Sciatic nerve (tissue), 2 donors: Measurements from ENCODE around the gene MED8. TPM values are rescaled to one million over a fixed set of nuclear protein-coding genes. Genes with fewer than 3 reads are reported as not detected.
A peak's percentile ranks its signal among the peaks of the same experiment; 100 is the strongest.
"Not testable (repeated sequence)": the region's sequence is repeated elsewhere in the genome, so short reads cannot be mapped to it uniquely, and the experiment has no call there.

Experiments used
- ATAC-seq: fragments of 200-7000 bp; cut with Tn5 transposase; one replicate; pipeline ENCODE4 v1.9.1; 2020; ENCODE audit warnings: mild to moderate bottlenecking, moderate library complexity
- DNase-seq: peaks from one replicate; pipeline ENCODE4 v3.0.0-alpha.2; 2020; ENCODE audit warnings: low spot score
- intact Hi-C: fragments of 100-400 bp; cut with DNase I; formaldehyde crosslinking; loops from one replicate; pipeline ENCODE4 v1.14.2; 2022
- total RNA-seq: library from RNA; stranded (reverse); fragmentation: NEBNext Ultra II Directional; extraction: Animal tissue kit (Norgen Biotek cat#: 25700); gene quantifications from one replicate; pipeline ENCODE4 v1.2.1, GENCODE V29; 2021
- donor health status: DM: no; HTN: no; CAD: no.
- donor health status: DM: no; HTN: no; CAD: no.

Gene MED8
- total RNA-seq, 1 donor from 2014 or later = 30.8 TPM

DNA sequence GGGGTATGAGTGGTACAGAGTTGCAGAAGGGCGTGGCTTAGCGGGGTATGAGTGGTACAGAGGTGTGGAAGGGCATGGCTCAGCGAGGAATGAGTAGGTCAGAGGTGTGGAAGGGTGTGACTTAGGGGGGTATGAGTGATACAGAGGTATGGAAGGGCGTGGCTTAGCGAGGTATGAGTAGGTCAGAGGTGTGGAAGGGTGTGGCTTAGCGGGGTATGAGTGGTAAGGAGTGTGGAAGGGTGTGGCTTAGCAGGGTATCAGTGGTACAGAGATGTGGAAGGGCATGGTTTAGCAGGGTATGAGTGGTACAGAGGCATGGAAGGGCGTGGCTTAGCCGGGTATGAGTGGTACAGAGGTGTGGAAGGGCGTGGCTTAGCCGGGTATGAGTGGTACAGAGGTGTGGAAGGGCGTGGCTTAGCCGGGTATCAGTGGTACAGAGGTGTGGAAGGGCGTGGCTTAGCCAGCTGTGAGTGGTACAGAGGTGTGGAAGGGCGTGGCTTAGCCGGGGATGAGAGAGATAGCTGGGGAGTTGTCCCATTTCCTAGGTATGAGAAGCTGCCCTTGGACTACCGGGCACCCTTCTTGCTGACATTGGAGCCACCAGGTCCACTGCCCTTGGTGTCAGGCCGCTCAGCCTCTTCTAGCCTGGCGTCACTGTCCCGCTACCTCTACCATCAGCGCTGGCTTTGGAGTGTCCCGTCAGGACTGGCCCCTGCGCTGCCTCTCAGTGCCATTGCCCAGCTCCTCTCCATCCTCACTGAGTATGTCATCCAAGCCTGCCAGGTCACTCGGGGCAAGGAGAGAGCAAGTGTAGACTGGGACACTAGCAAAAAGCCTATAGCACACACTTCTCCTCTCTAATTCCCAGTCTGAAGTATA lies 34.3 kb upstream of the MED8 start:
- intact Hi-C loops = no loop called here
- no peak for ATAC-seq

DNA sequence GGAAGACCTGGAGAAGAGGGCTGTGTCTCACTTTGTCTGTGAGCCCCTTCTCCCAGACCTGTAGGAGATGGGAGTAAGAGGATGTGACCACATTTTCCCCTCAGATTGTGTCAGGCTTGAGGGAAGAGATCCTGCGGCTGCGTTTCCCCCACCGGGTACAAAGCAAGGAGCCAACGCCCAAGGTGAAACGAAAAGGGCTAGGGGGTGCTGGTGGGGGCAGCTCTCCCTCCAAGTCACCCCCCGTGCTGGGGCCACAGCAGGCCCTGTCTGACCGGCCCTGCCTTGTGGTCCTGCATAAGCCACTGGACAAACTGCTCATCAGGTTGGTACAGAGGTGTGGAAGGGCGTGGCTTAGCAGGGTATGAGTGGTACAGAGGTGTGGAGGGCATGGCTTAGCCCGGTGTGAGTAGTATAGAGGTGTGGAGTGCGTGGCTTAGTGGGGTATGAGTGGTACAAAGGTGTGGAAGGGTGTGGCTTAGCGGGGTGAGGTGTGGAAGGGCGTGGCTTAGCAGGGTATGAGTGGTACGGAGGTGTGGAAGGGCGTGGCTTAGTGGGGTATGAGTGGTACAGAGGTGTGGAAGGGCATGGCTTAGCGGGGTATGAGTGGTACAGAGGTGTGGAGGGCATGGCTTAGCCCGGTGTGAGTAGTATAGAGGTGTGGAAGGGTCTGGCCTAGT lies 33.5 kb upstream of the MED8 start:
- ATAC-seq (no peak), DNase-seq (no peak)
- intact Hi-C loops = no loop called here

More for the DNA sequence above, 34.3 kb upstream of the MED8 start:
- no peak for DNase-seq

DNA sequence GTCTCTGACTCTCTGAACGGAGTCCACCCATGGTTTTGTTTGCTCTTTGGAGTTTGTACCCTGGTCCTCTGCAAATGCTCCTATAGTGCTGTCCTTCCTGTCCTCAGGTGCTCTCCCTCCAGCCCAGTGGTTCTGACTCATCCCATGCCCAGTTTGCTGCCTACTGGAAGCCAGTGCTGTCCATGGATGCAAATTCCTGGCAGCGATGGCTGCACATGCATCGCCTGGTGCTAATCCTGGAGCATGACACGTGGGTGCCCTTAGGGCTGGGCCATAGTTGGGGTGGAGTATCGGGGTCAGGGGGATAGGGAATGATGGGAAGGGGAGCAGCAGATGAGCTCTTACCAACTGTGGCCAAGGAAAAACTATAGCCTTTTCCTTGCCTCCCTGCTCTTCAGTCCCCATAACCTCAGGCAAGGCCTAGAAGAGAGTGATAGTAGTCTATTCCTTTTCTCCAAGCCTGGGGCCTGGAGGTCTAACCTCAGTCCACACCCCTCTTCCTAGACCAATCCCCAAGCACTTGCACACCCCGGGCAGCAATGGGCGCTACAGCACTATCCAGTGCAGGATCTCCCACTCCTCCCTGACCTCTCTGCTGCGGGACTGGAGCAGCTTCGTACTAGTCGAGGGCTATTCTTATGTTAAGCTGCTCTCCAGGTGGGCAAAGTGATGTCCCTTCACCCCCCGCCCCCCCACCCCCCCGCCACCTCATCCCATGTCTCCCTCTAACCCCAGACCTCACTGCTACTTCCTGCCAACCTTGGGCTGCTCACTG lies 32.6 kb upstream of the MED8 start:
- intact Hi-C loops = no loop called here
- DNase-seq (no peak), ATAC-seq (no peak)

DNA sequence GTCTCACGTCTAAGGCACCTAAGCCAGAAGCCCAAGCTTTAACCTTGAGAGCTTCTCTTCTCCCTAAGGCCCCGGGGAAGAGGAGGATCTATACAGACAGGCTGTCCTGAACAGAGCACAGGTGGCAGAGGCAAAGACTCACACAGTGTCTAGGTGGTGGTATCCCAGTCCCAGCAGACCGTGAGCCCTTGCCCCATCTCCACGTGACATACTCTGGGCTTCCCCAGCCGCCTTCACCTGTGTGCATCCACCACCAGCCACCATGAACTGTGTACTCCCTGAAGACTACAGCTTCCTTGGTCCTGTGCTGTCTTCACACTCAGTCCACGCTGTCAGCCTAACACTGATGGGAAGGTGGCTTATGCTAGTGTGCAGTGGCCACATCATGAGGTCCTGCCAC lies 31.8 kb upstream of the MED8 start:
- DNase-seq = no peak
- intact Hi-C loops = no loop called here
- ATAC-seq = no peak

DNA sequence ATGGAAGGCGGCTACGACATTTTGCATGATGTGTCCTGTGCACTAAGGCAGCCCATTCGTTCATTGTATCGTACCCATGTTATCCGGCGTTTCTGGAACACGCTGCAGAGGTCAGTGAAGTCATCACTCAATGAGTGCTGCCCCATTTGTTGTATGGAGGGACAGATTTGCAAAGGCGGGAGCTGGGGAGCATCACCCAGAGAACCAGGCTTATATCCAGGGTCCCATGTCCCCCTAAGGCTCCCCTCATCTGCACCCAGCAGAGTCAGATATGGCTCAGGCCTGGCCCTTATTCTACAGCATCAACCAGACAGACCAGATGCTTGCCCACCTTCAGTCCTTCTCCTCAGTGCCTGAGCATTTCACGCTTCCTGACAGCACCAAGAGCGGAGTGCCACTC lies 31.3 kb upstream of the MED8 start:
- ATAC-seq (no peak), DNase-seq (no peak)
- intact Hi-C loops = no loop called here

DNA sequence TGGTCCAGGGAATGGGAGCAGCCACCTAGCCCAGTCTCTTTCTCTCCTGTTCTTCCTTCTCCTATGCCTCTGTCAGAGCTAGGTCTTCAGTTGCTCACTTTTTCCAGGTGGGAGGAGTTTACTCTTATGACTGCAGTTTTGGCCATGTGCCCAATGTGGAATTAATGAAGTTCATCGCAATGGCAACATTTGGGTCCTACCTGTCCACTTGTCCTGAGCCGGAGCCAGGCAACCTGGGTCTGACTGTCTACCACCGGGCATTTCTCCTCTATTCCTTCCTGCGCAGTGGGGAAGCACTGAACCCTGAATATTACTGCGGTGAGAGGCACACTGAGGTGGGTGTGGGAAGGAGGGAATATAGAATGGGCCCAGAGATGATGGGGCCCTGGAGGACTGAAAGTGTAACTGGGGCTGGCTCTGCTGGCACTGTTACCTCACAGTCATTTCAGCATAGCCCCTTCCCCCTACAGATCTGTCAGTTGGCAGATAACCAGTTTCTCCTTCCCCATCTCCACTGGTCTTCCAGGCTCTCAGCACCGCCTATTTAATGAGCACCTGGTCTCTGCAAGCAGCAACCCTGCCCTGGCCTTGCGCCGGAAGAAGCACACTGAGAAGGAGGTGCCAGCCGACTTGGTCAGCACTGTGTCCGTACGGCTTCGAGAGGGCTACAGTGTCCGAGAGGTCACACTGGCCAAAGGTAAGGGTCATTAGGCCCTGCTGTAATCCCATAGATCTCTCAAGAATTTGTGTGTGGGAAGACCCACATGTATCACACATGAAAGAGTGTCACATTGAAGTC lies 30.2 kb upstream of the MED8 start:
- DNase-seq = no peak
- intact Hi-C loops = no loop called here

DNA sequence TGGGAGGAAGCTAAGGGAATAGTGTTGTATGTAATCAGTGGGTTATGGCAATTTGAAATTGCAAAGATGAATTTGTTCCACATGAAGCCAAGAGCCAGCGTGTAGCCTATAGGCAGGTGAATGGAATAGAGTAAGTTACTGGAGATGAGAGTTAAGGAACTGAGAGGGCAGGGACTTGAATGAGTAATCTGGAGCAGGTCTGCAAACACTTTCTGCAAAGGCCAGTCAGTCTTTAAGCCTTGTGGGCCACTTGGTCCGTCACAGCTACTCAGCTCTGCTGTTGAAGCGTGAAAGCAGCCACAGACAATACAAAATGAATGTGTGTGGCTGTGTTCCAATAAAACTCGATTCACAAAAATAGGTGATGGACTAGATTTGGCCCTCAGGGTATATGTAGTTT lies 29.3 kb upstream of the MED8 start:
- intact Hi-C loops = no loop called here
- DNase-seq = no peak
- no peak for ATAC-seq

More for the DNA sequence above, 30.2 kb upstream of the MED8 start:
- ATAC-seq = no peak

DNA sequence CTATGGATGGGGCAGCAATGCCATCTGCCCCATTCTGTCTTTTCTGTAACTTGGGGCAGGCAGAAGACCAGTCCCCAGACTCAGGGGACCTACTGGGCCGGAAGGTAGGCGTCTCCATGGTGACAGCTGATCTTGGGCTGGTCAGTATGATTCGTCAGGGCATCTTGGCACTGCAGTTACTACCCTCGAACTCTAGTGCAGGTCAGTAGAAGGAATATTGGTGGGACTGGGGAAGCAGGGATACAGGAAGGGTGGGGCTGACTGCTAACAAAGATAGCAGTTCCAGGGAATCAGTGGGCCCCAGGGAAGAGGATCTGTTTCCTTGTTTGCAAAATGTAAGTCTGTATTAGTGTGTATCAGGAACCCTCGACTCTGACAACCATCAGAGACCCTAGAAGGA lies 26.3 kb upstream of the MED8 start:
- DNase-seq = no peak
- intact Hi-C loops = no loop called here
- ATAC-seq = no peak

DNA sequence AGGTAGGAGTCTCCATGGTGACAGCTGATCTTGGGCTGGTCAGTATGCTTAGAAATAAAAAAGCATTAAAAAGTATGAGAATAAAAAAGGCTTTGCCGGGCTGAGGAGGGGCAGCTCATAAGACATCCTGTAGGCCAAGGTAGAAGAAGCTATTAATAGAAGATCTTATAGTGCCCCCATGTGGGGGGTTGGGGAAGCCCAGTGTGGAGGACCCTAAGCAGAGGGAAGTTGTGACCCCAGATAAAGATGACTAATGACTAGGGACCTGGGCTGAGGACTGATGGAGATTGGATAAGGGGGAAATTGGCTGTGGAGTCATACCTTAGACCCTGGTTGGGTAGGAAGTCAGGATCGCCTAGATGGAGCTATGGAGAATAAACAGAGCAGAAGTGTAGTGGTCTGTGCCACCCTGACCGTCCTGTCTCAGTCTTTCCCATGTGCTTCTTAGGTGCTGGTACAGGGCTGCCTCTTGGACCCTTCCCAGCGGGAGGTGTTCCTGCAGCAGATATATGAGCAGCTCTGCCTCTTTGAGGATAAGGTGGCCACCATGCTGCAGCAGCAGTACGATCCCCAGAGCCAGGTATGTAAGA lies 25.1 kb upstream of the MED8 start:
- intact Hi-C loops = loop anchor here (5.0 kb wide), 1 partner anchor 187 kb away; no protein-coding TSS in a partner anchor
- DNase-seq (no peak), ATAC-seq (peak; percentile 87)

DNA sequence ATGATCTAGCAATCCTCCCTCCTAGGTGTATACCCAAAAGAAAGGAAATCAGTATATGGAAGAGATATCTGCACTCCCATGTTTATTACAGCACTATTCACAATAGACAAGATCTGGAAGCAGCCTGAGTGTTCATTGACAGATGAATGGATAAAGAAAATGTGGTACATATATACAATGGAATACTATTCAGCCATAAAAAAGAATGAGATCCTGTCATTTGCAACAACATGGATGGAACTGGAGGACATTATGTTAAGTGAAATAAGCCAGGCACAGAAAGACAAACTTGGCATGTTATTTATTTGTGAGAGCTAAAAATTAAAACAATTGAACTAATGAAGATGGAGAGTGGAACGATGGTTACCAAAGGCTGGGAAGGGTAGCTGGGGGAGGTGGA lies 23.8 kb upstream of the MED8 start:
- DNase-seq, ATAC-seq: not testable (repeated sequence)
- intact Hi-C loops = loop anchor here (5.0 kb wide), 1 partner anchor 186 kb away; no protein-coding TSS in a partner anchor

DNA sequence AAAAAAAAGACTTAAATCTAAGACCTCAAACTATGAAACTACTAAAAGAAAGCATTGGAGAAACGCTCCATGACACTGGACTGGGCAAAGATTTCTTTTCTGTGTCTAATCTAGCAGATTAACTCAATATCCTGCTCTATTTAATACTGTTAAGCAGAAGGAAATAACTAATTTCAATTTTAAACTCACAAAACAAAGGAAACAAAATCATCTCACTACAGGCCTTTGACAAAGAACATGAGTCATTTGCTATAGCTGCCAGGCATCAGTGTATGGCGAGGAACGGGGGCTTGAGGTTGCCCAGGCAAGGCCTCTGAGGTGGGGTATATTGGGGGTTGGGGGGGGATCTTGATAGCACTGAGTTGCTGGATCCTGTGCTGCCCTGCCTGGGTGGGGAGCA lies 21.0 kb upstream of the MED8 start:
- intact Hi-C loops = loop anchor here (5.0 kb wide), 1 partner anchor 183 kb away; no protein-coding TSS in a partner anchor
- DNase-seq = no peak
- no peak for ATAC-seq

DNA sequence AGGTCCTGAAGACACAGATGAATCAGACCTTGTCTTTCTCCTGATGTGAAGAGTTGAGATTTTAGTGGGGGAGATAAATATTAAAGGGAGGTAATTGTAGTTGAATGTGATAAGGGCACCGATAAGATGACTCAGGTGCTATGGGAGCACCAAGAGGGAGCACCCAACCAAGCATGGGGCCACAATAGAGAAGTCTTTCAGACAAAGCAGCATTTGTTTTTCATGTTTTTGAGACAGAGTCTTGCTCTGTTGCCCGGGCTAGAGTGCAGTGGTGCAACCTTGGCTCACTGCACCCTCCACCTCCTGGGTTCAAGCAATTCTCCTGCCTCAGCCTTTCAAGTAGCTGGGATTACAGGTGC lies 16.3 kb upstream of the MED8 start:
- ATAC-seq (no peak), DNase-seq (no peak)
- intact Hi-C loops = no loop called here

DNA sequence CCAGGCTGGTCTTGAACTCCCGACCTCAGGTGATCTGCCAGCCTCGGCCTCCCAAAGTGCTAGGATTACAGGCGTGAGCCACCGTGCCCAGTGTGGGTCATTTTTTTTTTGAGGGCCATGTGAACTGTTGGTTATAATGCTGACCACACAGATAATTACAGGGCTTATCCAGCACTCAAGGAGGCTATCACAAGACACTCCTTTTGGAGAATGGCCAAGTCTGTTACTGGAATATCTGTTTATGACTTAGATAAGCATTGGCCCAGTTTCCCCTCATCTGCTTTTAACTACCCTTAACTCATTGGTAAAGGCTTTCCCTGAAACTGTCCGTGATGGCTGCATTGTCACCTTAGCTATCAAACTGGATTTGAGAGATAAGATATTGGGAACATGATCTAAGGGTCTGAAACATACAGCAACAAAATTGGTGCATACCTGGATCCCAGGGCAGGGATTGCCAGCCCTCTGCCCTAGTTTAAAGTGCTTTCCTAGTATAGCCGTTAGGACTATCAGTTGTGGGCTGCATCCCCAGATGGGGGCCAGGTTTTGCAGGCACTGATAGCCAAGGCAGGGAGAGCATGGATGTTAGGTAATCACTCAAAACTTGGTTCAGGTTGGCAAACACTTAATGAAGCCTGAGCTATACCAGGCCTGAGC lies 15.7 kb upstream of the MED8 start:
- DNase-seq (no peak), ATAC-seq (peak; percentile 44)
- intact Hi-C loops = no loop called here

DNA sequence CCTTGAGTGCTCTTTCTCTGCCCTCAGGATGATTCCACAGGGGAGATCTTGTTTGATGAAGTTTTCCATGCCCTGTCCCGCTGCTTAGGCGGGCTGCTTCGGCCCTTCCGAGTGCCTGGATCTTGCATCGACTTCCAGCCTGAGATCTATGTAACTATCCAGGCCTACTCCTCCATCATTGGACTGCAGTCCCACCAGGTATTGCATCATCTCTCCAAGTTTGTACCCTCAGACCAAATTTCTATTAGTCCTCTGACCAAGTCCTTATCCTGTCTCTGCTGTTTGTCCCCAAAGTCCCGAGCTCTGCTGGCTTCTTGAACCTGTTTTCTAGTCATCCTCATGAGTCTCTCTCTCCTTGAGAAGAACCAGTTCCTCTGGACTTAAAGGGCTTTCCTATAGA lies 14.8 kb upstream of the MED8 start:
- ATAC-seq (no peak), DNase-seq (no peak)
- intact Hi-C loops = no loop called here

DNA sequence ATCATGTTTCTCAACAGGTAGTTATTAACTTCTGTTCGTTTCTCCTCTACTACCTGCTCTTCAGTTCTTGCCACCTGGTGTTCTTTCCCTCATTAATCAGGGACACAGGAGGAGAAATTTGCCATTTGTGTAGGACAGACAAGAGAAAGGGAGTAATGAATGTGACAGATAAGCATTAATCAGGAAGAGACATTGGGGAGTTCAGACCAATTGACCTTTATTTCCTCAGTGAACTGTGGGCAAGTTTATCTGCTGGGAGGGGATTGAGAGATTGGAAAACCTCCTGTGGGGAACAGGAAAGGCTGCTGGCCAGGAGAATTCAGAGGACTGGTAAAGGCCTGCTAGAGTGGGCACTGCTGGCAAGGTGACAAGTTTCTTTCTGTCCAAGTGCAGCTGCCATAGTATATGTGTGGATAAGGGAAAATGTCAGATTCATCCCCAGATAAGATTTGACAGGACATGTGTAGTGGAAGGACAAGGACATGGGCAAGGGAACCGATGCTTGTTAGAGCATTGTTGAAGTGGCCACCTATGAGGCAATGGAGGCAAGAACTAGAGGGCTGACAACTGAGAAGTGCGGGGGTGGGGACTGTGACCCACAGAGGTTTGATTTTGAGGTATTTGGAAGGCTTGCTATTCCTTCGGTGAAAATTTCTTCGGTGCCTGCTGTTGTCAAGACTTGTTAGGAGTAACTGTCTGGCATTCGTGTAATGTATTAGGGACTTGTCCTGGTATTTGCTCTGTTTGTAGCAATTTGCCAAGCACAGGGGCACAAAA lies 12.7 kb upstream of the MED8 start:
- intact Hi-C loops = no loop called here

DNA sequence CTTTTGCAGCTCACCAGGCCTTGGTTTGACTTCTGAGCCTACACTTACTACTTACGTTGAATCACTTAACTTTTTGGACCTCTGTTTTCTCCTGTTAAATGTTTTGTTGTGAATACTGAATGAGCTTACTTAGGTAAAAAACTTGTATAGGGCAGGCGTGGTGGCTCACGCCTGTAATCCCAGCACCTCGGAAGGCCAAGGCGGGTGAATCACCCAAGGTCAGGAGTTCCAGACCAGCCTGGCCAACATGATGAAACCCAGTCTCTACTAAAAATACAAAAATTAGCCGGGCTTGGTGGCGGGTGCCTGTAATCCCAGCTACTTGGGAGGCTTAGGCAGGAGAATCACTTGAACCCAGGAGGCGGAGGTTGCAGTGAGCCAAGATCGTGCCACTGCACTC lies 10.8 kb upstream of the MED8 start:
- intact Hi-C loops, DNase-seq, ATAC-seq: not testable (repeated sequence)

More for the DNA sequence above, 12.7 kb upstream of the MED8 start:
- DNase-seq (no peak), ATAC-seq (no peak)

DNA sequence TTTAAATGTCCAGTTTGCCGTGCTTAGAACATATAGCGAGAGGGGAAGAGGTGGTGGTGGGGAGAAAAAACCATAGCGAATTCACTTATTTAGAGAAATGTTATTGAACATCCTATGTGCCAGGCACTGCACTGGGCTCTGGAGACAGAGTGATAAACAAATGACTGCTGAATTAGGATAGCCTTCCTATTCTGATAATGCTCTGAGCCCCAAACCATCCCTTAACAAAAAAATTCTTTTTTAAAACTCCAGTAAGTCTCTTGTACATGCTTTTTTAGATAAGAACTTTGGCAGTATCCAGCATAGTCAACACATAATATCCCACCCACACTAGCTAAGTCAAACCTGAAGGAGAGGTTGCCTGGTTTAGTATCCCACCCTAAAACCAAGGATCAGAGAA lies 8.6 kb upstream of the MED8 start:
- DNase-seq = no peak
- intact Hi-C loops = no loop called here
- ATAC-seq = no peak
